Kidney capillary endothelial cell (primary cell): Measurements from ENCODE around the gene EME1.

ENCODE experiments used
- DNase-seq: peaks from one replicate; pipeline ENCODE4 v3.0.0-alpha.2; 2018; ENCODE audit warnings: low spot score

EME1 gene

GRCh38 chr17:50364061-50364458 lies 9.0 kb upstream of the EME1 start:
- no peak for DNase-seq

DNA sequence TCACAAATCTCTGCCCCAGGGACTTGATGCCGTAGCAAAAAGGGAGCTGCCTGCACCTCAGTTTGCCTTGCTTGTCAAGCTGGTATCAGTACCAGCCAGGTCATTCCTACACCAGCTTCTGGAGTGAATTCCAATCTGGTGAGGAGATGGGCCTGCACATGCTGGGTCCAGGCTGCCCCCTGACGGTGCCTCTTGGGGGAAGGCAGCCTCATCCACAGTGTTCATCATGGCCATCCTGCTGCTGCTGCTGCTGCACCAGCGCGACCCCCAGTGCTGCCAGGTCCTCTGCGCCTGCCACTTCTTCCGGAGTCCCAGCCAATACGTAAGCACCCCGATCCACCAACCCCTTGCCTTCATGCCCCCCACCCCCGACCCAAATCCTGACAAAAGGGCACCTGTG lies 8.3 kb upstream of the EME1 start:
- DNase-seq, result no peak

GRCh38 chr17:50365165-50365564 lies 7.9 kb upstream of the EME1 start:
- no peak for DNase-seq

GRCh38 chr17:50365649-50366393 lies 7.2 kb upstream of the EME1 start:
- DNase-seq, result no peak

- DNase-seq, result no peak
Measured at GRCh38 chr17:50367401-50367800, 5.6 kb upstream of the EME1 start.

- DNase-seq, result no peak
Measured at GRCh38 chr17:50370052-50370451, 3.0 kb upstream of the EME1 start.

GRCh38 chr17:50371526-50371925 lies 1.5 kb upstream of the EME1 start:
- DNase-seq, result no peak

DNA sequence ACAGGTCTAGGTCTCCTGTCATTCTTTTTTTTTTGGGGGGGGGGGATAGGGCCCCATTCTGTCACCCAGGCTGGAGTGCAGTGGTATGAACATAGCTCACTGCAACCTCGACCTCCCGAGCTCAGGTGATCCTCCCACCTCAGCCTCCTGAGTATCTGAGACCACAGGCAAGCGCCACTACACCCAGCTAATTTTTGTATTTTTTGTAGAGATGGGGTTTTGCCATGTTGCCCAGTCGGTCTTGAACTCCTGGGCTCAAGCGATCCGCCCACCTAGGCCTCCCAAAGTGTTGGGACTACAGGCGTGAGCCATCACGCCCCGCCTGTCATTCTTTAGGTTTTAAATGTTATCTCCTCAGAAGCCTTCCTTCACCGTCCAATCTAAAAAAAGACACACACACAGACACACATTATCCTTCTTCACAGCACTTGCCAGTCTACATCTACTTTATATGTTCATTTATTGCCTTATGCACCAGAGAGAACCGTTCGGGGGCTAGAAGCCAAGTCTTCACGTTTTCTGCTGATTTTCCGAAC lies 739 bp upstream of the EME1 start:
- DNase-seq, result no peak

DNA sequence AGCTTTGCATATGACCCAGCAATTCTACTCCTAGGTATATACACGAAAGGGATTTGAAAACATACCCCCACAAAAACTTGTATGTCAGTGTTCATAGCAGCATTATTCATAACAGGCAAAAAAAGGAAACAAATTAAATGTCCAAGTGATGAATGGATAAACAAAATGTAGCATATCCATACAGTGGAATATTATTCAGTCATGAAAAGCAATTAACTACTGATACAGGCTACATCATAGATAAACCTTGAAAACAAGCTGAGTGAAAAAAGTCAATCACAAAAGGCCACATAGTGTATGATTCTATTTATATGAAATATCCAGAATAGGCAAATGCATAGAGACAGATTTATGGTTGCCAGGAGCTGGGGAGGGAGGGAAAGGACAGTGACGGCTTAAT lies 676 bp downstream of the EME1 start:
- DNase-seq, result no peak

- DNase-seq, result no peak
Measured at GRCh38 chr17:50375858-50376538, 3.0 kb downstream of the EME1 start.

DNA sequence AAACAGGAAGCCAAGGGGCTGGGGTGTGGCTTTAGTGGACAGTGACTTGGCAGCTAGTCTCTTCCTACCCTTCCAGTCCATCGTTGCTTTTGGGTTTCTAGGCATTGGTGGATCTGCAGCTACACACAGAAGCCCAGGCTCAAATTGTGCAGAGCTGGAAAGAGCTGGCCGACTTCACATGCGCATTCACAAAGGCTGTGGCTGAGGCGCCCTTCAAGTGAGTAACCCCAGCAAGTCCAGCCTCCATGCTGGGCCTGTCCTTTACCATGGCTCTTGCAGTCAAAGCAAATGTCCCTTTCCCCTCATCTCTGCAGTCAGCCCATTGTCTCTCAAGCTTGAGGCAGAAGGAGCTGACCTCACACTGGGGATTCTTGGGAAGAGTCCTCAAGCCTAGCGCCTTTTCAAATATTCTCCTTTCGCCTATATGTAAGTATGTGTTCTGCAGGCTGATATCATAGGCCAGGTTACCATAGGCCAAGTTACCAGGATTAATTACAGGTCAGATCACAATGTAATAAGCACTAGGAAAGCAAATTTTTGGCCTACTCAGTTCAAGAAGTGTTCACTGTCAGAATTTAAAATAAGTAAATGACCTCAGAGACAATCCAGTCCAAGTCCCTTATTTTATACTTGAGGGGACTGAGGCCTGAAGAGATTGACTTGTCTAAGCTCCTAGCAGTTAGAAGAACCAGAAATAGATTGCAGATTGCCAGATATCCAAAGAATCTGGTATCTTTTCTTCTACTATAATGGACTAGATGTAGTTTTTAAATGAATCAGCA lies 6.5 kb downstream of the EME1 start:
- no peak for DNase-seq

GRCh38 chr17:50380369-50381259 lies 7.6 kb downstream of the EME1 start:
- DNase-seq, result no peak

GRCh38 chr17:50381260-50381815 lies 8.3 kb downstream of the EME1 start:
- no peak for DNase-seq

- DNase-seq, result no peak
Measured at GRCh38 chr17:50381920-50382319, 8.9 kb downstream of the EME1 start.

- no peak for DNase-seq
Measured at GRCh38 chr17:50382931-50383330, 9.9 kb downstream of the EME1 start.

DNA sequence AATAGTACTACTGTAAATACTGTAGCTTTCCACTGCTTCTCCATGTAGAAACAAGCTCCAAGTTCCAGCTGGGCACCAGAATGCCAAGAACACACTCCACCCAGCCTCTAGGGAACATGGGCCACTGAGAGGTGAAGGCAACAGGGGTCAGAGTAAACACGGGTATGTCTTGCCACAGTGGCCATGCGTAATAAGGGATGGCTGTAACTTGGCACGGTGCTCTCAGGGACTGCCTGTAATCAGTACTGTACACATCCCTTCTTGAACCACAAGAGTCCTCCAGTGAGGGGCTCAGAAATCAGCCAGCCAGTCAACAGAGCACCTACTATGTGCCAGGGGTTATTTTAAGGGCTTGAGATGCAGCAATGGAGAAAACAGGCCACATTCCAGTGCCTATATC lies 13.5 kb downstream of the EME1 start:
- no peak for DNase-seq

DNA sequence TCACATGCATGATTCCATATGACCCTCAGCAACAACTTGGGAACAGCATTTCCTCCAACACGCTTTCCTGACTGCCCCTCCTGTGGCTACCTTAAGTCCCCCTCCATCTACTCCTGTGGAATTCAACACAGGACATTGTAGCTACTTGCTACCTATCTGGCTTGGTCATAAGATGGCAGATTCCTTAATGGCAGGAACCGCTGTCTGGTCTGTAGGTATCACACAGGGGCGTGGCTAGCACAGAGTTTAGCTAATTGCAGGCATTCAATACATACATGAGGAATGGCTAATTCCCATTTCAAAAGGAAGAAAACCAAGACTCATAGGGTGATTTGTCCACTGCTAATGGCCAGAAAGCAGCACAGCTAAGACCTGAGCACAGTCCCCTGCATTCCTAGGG lies 15.7 kb downstream of the EME1 start:
- DNase-seq, result no peak

DNA sequence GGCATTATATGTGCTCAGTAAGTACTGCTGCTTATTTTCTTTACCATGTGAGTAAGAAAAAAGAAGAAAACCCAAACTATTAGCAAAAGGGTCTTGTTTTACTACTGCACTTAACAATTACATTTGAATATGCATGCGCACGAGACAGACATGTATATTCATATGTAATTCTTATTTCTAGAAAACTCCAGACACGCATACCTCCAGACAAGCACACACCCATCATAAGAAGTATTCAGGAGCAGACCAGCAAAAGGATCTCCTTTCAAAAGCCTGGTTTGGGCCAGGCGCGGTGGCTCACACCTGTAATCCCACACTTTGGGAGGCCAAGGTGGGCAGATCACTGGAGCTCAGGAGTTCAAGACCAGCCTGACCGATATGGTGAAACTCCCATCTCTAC lies 16.5 kb downstream of the EME1 start:
- no peak for DNase-seq

DNA sequence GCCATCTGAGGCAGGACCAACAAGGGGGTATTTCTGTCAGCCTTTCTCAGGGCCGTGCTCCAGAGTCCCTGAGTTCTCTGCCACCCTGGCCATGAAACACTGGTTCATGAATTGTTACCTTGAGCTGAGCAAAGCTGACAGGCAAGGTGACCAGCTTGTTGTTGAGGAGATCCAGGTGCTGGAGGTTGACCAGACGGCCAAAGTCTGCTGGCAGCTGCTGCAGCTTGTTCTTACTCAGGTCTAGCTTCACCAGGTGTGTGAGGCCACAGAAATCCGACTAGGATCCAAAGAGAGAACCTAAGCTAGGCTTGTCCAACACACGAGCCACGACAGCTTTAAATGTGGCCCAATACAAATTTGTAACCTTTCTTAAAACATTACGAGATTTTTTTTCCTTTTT lies 19.6 kb downstream of the EME1 start:
- no peak for DNase-seq

DNA sequence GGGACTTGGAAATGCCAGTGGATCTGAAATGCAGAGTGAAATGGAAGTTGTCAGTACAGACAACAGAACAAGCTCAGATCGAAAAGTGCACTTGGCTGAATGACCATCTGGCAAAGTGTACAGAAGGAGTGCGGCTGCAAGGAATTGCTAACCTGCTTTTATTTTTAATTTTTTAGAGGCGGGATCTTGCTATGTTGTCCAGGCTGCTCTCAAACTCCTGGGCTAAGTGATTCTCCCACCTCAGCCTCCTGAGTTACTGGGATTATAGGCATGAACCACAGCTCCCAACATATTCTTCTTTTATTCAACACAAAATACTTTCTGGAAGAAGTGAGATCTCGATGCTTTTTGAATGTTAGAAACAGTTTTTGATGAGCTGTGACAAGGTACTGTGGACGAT lies 20.7 kb downstream of the EME1 start:
- no peak for DNase-seq

GRCh38 chr17:50394711-50395110 lies 21.7 kb downstream of the EME1 start:
- no peak for DNase-seq
